Stimulated activated CD8-positive, alpha-beta memory T cell treated with anti-CD3 and anti-CD28 coated beads, Interleukin-15, amount 100 ng/mL, for 48 hours (primary cell): ENCODE data around the gene GTPBP10.

Experiments used
- DNase-seq, 2 donors: peaks; one replicate each; pipeline ENCODE4 v3.0.0-alpha.2; 2020; ENCODE audit warnings: low read depth in 2 of 2

GTPBP10 gene

GRCh38 chr7:90432752-90433151 is 86.2 kb downstream of the GTPBP10 start:
- DNase-seq, result no peak

GRCh38 chr7:90433221-90433620 is 86.7 kb downstream of the GTPBP10 start:
- no peak for DNase-seq
